ENCODE data around the gene CREB3L1. TPM values are rescaled to one million over a fixed set of nuclear protein-coding genes. Genes with fewer than 3 reads are reported as not detected.
"Not testable (repeated sequence)": the region's sequence is repeated elsewhere in the genome, so short reads cannot be mapped to it uniquely, and the experiment has no call there.

CREB3L1 gene
- total and polyA plus RNA-seq, 2 experiments from 2014 or later = 8.5 to 10.4 TPM

GRCh38 chr11:46259347-46259746 is 18.1 kb upstream of the CREB3L1 start:
- not testable (repeated sequence) for H3K4me3 ChIP-seq; H3K4me2 ChIP-seq; H3K27ac Mint-ChIP-seq; H3K9me3 Mint-ChIP-seq; H3K36me3 Mint-ChIP-seq (ENCODE audit: low read depth); H3K27me3 ChIP-seq (ENCODE audit: insufficient read depth); H4K20me1 ChIP-seq (replicated peaks; ENCODE audit: insufficient read depth); ATAC-seq; H3K27me3 Mint-ChIP-seq (ENCODE audit: insufficient read depth, low read depth, poor library complexity); H3K9me2 ChIP-seq (ENCODE audit: insufficient read depth); H3K4me3 Mint-ChIP-seq; H3K4me1 ChIP-seq (ENCODE audit: insufficient read depth); H3K79me2 ChIP-seq (replicated peaks; ENCODE audit: insufficient read depth); DNase-seq (ENCODE audit: low spot score); H2AFZ ChIP-seq; H3F3A ChIP-seq (replicated peaks; ENCODE audit: low read depth); H3K4me1 Mint-ChIP-seq; H3K27ac ChIP-seq (ENCODE audit: low read depth); H3K36me3 ChIP-seq (ENCODE audit: insufficient read depth)

GRCh38 chr11:46259971-46260560 is 17.4 kb upstream of the CREB3L1 start:
- H3K27ac ChIP-seq (ENCODE audit: low read depth) = no peak overlapping the region
- Mint-ChIP-seq H3K36me3 (ENCODE audit: low read depth) (no peaks in the 10 kb centered on the region), H3K4me1 (peaks cover 6% of the 10 kb centered on the region), H3K27ac (peak overlapping the region; percentile 64; the same call in 1 of the 2 replicates), H3K27me3 (ENCODE audit: insufficient read depth, low read depth, poor library complexity) (peaks cover 9% of the 10 kb centered on the region), H3K9me3 (no peaks in the 10 kb centered on the region), H3K4me3 (no peak overlapping the region)
- no peak for DNase-seq (ENCODE audit: low spot score)
- H3K27me3 ChIP-seq (ENCODE audit: insufficient read depth) = no peaks in the 10 kb centered on the region
- ATAC-seq = no peak
- no peaks in the 10 kb centered on the region for H4K20me1 ChIP-seq (replicated peaks; ENCODE audit: insufficient read depth)
- no peaks in the 10 kb centered on the region for H3F3A ChIP-seq (replicated peaks; ENCODE audit: low read depth)
- H3K79me2 ChIP-seq (replicated peaks; ENCODE audit: insufficient read depth) = no peaks in the 10 kb centered on the region
- no peaks in the 10 kb centered on the region for H3K9me2 ChIP-seq (ENCODE audit: insufficient read depth)
- TF ChIP-seq JUNB (IDR thresholded peaks at IDR 0.05; ENCODE audit: unreplicated experiment) = no peak
- TF ChIP-seq CREB1 (CRISPR knock-in tag; IDR thresholded peaks at IDR 0.05; ENCODE audit: low read depth) = no peak
- no peak for TF ChIP-seq EZH2phosphoT487 (IDR thresholded peaks at IDR 0.05; ENCODE audit: unreplicated experiment)
- no peak for TF ChIP-seq ZNF462 (CRISPR knock-in tag; IDR thresholded peaks at IDR 0.05)
- no peak for TF ChIP-seq REST (IDR thresholded peaks at IDR 0.05; ENCODE audit: unreplicated experiment)
- TF ChIP-seq POLR2AphosphoS5 (IDR thresholded peaks at IDR 0.05; ENCODE audit: low read depth) = no peak
- no peak overlapping the region for H3K4me3 ChIP-seq
- no peak overlapping the region for H2AFZ ChIP-seq
- H3K36me3 ChIP-seq (ENCODE audit: insufficient read depth) = no peaks in the 10 kb centered on the region
- no peaks in the 10 kb centered on the region; the same call in 1 of the 2 replicates for H3K4me1 ChIP-seq (ENCODE audit: insufficient read depth)
- H3K4me2 ChIP-seq = no peak overlapping the region

Measured in GM23338 (cell line).